ENCODE results near the gene USP49.

USP49 gene

GRCh38 chr6:41805830-41806774 is 89.1 kb downstream of the USP49 start:
- no peak for FAIRE-seq

- peak; percentile 60 for FAIRE-seq
Measured at GRCh38 chr6:41801380-41801779, 93.8 kb downstream of the USP49 start.

GRCh38 chr6:41799559-41799911 is 95.6 kb downstream of the USP49 start:
- FAIRE-seq, result no peak

DNA sequence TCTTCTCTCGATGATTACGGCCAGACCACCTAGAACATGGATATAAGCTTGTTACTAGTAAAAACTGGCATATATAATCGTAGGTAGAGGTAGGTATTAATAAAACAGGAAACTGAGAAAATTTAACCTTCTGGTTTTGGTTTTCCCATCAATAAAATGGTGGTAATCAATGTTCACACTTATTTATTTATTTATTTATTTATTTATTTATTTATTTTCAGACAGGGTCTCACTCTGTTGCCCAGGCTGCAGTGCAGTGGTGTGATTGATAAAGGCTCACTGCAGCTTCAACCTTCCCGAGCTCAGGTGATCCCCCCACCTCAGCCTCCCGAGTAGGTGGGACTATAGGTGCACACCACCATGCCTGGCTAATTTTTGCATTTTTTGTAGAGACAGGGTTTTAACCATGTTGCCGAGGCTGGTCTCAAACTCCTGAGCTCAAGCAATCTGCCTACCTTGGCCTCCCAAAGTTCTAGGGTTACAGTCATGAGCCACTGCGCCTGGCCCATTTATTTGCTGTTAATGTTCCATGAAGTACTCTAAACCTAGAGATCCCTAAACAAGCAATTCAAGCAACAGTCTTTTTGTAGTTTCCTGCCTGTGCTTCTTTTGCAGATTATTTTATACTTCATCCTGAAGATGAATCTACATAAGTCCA is 96.1 kb downstream of the USP49 start:
- FAIRE-seq, result no peak

DNA sequence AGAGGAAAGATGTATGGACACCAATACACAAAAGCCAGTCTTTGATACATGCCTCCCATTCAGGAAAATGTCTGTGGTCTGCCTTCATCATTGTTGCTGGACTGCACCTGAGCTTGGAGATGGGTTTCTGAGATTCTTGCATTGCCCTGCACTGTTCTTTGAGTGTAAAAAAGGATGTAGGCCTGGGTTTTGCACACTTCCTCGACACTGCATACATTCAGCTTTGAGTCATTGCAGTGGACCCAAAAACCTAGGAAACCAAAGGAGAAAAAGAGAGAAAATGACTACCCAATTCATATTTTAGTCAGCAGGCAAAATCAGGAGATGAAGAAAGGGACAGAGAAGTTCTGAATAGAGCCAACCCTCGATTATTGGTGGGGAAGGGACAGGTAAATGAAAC is 98.7 kb downstream of the USP49 start:
- FAIRE-seq, result no peak

GRCh38 chr6:41791984-41792383 is 103.2 kb downstream of the USP49 start:
- no peak for FAIRE-seq

DNA sequence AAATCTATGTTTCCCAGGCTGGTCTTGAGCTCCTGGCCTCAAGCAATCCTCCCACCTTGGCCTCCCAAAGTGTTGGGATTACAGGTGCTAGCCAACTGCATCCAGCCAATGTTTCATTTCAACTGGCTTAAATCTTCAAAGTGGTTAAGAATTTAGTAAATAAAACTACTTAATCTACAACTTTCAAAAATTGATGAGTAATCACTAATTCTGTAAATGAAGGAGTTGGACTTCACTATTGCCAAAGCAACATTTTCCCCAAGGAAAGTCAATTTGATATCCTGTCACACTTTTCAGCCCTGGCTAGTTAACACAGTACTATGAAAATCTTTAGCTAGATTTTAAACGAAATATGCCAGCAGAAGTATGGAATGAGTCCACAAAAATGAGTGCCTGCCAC is 103.9 kb downstream of the USP49 start:
- no peak for FAIRE-seq

DNA sequence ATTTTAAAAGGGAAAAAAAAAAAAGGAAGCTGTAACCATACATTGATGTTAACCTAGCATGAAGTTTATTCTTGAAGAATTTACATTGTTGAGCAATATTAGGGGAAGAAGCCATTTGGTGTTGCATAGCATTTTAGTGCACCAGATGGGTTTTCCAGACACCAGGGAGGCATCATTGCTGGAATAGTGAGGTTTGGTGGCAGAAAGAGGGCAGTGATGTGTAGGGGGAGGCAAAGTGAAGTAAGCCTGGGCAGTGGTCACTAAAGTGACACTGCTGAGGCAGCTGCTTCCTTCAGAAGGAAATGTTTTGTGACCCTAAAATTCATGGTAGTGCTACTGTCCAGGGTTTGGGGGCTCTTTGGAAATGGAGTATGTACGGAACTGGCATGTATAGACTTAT is 105.1 kb downstream of the USP49 start:
- FAIRE-seq, result no peak

DNA sequence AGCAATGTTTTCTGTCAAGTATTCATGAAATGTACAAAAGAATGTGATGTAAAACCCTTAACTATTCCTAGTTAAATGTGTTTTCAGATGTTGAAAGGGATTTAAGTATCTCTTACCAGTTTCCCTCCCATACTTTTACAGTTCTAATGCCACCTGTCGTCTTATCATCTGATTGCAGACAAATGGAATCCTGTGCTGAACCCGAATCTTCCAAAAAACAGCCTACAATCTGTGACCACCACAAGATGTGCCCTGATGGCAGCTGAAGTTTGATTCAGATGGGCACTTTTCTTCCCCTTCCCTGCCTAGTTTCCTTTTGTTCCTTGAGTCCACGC is 105.8 kb downstream of the USP49 start:
- FAIRE-seq, result no peak

GRCh38 chr6:41787219-41787917 is 107.8 kb downstream of the USP49 start, which contains the start of gene TOMM6:
Gene TOMM6, plus strand, starts transcription at chr6:41787694. Its CDS starts 4 bp downstream, at chr6:41787698.
- FAIRE-seq, result peak; percentile 28

DNA sequence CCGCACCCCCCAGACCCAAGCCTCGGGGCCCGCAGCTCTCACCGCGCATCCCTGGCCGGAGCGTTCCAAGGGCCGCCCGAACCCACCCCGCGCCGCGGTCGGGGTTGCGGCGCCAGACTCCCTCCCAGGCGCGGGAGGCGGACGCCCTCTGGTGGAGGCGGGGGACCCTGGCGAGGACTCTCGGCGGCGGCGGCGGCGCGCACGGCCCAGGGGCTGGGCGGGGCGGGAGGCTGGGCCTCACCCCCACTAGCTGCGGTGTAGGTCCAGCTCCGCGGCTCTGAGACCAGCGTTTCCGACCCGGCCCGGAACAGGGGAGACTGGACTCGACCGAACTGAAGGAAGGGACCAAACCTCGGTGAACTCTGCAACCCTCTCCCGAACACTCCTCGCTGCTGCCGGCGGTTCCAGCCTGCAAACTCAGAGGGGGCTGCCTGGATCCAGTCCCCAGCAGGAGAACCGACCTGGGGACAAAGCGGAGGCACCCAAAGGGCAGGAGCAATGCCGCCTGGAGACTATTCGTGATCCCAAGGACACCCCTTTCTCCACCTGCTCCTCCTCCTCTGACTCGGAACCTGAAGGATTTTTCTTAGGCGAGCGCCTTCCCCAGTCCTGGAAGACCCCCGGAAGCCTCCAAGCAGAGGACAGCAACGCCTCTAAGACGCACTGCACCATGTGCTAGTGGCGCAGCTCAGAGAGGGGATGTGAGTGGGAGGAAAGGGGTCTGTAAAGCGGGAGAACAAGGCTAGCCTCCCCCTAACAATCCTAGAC is 108.5 kb downstream of the USP49 start:
- no peak for FAIRE-seq

GRCh38 chr6:41785689-41786450 is 109.3 kb downstream of the USP49 start:
- FAIRE-seq, result no peak

GRCh38 chr6:41785254-41785653 is 109.9 kb downstream of the USP49 start:
- FAIRE-seq, result no peak

GRCh38 chr6:41784581-41785171 is 110.5 kb downstream of the USP49 start:
- FAIRE-seq, result no peak

- no peak for FAIRE-seq
Measured at GRCh38 chr6:41783106-41783780, 111.9 kb downstream of the USP49 start.

GRCh38 chr6:41781366-41781730 is 113.8 kb downstream of the USP49 start:
- no peak for FAIRE-seq

- no peak for FAIRE-seq
Measured at GRCh38 chr6:41780551-41781365, 114.4 kb downstream of the USP49 start, which contains the start of gene PRICKLE4. Gene PRICKLE4, plus strand, starts transcription at chr6:41780782. Its CDS starts 2,692 bp downstream, at chr6:41783474.

DNA sequence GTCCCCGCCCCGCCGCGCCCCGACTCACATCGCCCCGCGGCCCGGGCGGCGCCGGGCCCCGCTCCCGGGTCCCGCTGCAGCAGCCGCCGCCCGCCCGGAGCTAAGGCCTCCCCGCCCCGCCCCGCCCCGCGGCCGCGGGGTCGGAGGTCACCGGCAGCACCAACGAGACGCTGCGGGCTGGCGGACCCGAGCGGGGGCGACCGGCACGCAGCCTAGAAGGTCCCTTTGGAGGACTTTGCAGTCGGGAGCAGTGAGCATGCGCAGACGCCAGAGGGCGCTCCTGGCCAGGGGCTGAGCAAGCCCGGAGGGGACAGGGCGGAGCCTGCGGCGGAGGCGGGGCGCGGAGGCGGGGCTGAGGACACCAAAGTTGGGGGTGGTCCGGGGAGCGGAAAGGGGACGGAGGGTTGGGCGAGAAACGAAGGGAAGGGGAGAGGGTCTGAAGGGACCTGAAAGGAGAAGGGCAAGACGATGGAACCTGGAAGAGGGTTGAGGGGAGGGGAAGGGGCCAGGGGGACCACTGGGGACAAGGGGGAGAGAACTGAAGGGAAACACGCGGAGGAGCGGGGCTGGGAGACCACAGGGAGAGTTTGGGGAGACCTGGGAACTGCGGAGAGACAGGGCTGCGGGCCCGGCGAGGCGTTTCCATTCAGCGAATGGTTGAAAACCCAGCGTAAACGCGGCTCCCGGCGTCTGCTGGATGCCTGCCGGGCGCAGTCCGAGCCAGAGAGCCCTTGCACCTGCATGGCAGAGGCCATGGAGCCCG is 115.2 kb downstream of the USP49 start, which contains the start of gene FRS3:
Gene FRS3 (minus strand): TSS at position 113 of the 763 bp plus-strand sequence. CDS start 2,913 bp downstream, outside the sequence.
- FAIRE-seq, result peak; percentile 31

GRCh38 chr6:41779336-41779735 is 115.8 kb downstream of the USP49 start:
- FAIRE-seq, result no peak
